NCI-H2196 treated with DMSO at 0.1 percent for 48 hours (cell line): ENCODE data around the gene TRIM22.

ENCODE experiments used
- DNase-seq: peaks from one replicate; lab custom pipeline; 2025; ENCODE audit not compliant: unreplicated experiment; lab: John Stamatoyannopoulos, UW

The TRIM22 gene

GRCh38 chr11:5737670-5738392 is 48.2 kb downstream of the TRIM22 start:
- DNase-seq, result no peak

DNA sequence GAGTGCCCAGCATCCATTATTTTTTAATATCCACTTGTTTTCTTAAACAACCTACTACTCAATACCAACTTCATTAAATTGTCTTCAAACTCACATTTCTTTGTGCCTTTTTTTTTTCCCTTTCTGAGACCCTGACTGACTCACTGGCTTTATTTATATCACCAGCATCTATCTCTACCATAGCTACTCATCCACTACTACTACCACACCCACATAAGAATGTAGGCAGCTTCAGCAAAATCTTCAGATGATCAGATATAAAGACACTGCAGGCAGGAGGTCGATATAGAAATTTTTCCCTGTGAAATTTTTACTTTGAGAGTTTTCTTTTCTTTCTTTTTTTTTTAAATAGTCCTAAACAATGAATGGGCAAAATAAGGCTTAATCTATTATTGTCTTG is 48.8 kb downstream of the TRIM22 start:
- no peak for DNase-seq

GRCh38 chr11:5746614-5747013 is 57.0 kb downstream of the TRIM22 start:
- no peak for DNase-seq

- DNase-seq, result no peak
Measured at GRCh38 chr11:5749836-5750235, 60.2 kb downstream of the TRIM22 start.

GRCh38 chr11:5753943-5754342 is 64.4 kb downstream of the TRIM22 start, which contains the start of gene OR52N4:
OR52N4 (plus strand) TSS chr11:5754243; CDS start chr11:5754741, 498 bp downstream.
- DNase-seq, result no peak
